ENCODE measurements around the gene ACKR1.

GRCh38 chr1:159239551-159240220, 35.0 kb downstream of the ACKR1 start:
- no peak for TF ChIP-seq POLR2AphosphoS5 (IDR thresholded peaks at IDR 0.05; ENCODE audit: low read depth, low read length)
- no peak for TF ChIP-seq RFX5 (IDR thresholded peaks at IDR 0.05; ENCODE audit: low read length)
- TF ChIP-seq CTCF (IDR thresholded peaks at IDR 0.05): no peak
- no peak for TF ChIP-seq YY1 (IDR thresholded peaks at IDR 0.05; ENCODE audit: low read depth)
- TF ChIP-seq MAX (IDR thresholded peaks at IDR 0.05; ENCODE audit: low read depth): no peak
- no peak for TF ChIP-seq ELF1 (IDR thresholded peaks at IDR 0.05)
- TF ChIP-seq SMC3 (IDR thresholded peaks at IDR 0.05; ENCODE audit: low read depth, low read length): no peak
- TF ChIP-seq GATA2 (CRISPR knock-in tag; IDR thresholded peaks at IDR 0.05): no peak
- TF ChIP-seq NRF1 (IDR thresholded peaks at IDR 0.05; ENCODE audit: low read depth, low read length): no peak
